HS-27A (cell line): Measurements from ENCODE around the gene RAMACL.

ENCODE experiments used
- DNase-seq: peaks from one replicate; pipeline ENCODE4 v3.0.0-alpha.2; 2012; ENCODE audit warnings: low read depth, missing footprints

RAMACL gene

GRCh38 chr6:166575205-166575604 lies 11.3 kb downstream of the RAMACL start:
- DNase-seq = no peak

DNA sequence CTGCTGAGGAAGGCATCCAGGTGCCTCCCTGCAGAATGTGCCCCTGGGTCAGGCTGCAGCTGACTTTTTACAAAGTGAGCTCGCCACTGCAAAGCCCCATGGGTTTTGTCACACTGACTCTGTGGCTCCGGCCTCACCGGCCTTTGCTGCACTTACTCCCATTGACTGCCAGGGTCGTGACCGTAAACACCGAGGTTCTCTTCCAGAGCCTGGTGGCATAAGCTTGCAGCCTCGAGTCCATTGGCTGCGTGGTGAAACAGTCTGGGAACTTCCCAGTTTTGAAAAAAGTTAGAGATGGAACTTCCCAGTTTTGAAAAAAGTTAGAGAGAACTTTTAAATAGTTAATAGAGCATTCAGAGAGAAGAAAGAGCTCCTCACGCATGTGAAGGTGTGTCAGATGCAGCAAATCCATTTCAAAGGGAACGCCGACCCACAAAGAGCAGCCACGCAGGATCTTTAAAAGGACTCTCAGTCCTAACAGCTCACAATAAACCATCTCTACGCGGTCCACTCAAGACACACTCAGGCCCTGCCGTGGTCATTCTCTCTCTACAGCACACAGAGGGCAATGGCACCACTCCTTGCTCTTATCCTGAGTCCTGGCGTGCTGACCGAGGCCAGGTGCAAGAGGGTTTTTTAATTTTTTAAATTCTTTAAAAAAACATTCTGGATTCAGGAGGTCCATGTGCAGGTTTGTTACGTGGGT lies 12.8 kb downstream of the RAMACL start:
- DNase-seq = no peak

GRCh38 chr6:166572370-166573261 lies 13.9 kb downstream of the RAMACL start:
- no peak for DNase-seq

DNA sequence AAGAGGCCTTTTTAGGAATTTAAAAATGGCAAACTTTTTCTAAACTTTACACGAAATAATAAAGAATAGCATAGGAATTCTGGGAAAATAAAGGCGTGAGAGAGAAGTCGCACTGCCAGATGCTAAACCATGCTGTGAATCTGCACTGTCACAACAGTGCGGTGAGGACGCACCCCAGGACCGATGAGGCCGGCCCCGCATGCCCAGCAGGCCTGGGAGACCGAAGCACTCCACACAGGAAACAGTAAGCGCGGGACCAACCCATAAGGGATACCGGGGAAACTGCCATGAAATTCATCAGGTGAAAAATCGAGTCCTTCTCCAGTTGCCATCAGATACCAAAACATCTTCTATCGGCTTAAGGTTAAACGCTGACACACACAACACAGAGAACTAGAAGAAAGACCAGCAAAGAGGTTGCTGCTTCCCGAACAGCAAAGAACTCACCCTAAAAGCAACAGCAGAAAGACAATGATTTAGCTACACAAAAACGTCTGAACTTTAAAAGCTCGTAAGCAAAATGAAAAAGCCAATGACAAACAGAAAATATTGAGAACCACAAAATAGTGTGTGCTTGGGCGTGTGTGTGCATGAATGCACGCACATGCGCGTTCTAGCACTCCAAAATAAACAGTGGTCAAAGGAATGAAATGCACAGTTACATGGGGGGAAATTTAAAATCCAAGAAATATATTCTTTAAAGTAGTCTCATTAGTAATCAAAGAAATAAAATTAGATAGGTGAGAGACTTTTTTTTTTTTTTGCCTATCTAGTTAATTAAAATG lies 15.4 kb downstream of the RAMACL start:
- DNase-seq = no peak

- DNase-seq = no peak
Measured at GRCh38 chr6:166569206-166569605, 17.3 kb downstream of the RAMACL start.

GRCh38 chr6:166567813-166568212 lies 18.7 kb downstream of the RAMACL start:
- DNase-seq = no peak

- DNase-seq = peak; percentile 90
Measured at GRCh38 chr6:166567107-166567506, 19.4 kb downstream of the RAMACL start.

DNA sequence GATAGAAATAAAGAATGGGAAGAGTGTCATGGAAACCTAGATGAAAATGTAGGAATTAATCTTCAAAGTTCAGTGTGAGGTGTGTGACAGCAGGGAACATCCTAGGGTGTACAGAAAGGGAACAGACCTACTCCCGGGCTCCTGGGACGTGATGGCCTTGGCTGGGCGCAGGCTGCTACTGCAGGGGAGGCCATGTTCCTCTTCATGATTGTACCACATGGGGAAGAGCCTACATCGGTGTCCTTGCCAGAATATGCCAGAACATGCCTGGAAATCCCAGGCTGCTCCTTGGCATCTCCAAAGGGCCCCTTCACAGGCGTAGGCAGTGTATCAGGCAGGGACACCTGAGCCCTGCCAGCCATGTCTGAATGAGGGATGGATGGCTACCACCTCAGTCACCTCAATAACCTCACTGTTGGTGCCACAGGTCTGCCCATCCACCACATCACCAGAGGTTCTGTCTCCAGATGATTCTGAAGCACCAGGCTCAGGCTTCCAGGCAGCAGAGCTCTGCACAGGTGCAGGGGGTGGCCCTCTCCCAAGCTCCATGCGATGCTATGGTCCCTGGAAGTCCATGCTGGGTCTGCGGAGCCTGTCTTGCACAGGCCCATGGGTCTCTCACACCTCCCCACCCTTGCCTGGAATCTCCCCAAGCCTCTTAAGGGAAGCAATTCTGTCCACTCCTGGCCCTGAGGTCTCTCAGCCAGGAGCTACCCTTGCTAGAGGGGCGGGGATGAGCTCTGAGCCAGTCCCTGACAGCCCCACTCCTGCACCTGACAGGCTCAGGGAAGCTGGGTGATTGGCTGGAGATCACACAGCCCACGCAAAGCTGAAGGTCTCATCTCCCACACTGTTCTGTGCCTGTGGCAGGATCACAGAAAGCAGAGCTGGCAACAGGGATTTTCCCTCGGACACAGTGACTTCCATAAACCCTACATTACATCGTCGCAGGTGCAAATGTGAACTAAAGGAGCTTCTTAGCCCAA lies 20.2 kb downstream of the RAMACL start:
- DNase-seq = no peak

GRCh38 chr6:166565084-166565967 lies 21.2 kb downstream of the RAMACL start:
- no peak for DNase-seq

GRCh38 chr6:166563805-166564204 lies 22.7 kb downstream of the RAMACL start:
- no peak for DNase-seq

DNA sequence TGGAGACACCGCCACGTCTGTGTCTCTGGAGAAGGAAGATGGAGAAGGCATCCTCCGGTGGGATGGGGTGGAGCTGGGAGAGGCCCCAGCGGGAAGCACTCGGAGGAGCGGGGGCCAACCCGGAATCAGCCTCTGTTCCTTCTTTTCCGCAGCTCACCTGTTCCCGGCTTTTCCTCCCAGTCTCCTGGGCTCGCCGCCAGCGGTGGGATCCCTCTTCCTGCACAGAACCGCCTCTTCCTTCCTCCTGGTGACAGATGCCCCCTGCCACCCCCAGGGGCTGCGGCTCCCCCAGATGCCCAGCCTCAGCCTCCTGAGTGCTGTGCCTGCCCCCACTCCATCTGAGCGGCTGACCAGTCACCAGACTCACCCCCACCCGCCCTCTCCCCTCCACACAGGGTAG lies 23.3 kb downstream of the RAMACL start:
- no peak for DNase-seq

GRCh38 chr6:166562726-166563125 lies 23.8 kb downstream of the RAMACL start:
- no peak for DNase-seq

DNA sequence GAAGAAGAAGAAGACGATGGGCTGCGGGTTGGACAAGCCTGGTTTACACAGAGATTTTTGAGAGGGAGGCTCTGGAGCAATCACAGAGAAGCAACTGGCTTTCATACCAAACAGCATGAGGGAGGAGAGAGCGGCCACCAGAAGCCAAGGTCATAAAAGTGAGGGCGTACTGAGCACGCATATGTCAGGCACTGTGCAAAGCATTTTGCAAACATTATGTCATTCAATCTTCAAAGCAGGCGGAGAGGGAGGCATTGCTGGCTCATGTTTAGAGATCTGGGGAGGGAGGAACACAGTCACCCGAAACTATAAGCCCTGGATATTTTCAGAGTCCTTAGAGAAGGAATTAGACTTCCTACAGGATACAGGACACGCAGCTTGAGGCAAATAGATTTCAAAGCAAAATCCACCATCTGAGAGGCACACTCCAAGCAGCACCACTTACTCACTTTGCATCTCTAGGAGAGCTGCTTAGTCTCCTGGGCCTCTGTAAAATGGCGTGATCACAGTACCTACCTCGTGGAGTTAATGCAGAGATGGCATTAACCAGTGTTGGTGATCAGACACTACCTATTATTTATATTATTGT lies 24.6 kb downstream of the RAMACL start:
- no peak for DNase-seq

- no peak for DNase-seq
Measured at GRCh38 chr6:166560222-166560621, 26.3 kb downstream of the RAMACL start.

DNA sequence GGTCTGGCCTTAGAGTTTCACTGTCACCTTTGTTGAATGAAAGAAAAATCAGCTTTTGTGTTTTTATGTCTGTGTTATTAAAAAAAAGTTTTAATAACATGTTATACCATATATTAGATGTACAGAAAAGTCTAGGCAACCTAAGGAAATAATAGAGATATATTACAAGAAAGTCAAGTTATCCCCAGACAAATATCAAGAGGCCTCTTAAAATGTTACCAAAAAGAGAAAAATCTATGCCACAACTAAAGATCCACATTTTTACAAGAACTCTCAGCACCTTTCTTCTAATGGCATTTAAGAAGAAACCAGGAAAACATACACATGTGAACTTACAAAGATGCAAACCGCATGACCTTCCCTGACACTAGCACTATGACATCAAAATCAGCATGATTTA lies 26.8 kb downstream of the RAMACL start:
- DNase-seq = no peak

- DNase-seq = peak; percentile 64
Measured at GRCh38 chr6:166559211-166559610, 27.3 kb downstream of the RAMACL start.

DNA sequence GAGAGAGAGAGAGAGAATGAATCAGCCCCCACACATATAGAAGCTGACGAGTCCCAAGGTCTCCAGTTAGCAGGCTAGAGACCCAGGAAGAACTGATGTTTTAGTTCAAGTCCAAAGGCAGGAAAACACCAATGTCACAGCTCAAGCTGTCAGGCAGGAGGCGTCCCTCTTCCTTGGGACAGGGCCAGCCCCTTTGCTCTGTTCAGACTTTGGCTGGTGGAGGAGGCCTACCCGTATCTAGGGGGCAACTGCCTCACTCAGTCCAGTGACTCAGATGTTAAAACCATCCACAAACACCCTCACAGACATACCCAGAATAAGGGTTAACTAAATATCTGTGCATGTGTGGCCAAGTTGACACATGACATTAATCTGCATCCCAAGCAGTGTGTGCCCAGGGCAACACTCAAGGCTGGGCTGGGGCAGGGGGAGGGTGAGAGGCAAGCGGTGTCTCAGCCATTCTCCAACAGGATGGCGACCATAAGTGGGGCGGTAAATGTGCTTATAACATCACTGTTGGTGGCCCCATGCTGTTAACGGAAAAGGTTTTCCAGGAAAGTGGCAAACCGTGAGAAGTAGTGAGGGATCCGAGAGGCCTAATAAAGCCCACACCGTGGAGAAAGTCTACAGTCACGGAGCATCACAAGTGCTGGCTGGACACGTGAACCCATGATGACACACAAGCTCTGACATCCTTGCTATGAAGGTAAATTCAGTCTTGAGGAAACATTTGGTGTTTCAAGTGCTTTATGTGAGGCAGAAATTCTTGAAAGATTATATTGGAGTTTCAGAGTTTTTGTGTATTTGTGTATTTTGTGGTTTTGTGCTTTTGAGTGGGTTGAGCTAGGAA lies 28.1 kb downstream of the RAMACL start:
- DNase-seq = peak; percentile 20

GRCh38 chr6:166556863-166557322 lies 29.6 kb downstream of the RAMACL start:
- DNase-seq = peak; percentile 98

DNA sequence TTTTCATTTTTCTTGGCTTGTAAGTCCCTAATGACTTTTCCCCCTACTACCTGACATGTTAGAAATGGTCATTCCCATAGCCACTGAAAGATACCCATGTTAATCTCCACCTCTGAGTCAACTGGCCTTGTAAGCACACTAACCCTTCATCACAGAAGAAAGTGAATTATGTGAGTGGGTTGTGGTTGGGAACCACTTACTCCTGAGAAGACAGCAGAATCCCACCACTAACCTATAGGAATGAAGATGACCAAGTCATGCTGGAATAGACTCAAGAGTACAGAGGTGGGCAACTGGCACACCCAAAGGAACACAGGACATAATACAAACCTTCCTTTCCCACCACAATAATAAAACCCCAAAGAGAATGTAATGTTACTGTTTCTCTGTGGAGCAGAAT lies 30.1 kb downstream of the RAMACL start:
- no peak for DNase-seq
